Measurements from ENCODE around the gene FOXF1. TPM values are rescaled to one million over a fixed set of nuclear protein-coding genes. Genes with fewer than 3 reads are reported as not detected.

The FOXF1 gene
- total and polyA plus RNA-seq, 12 donors, result 0.07 to 0.64 (median 0.27) TPM; not detected in 3

GRCh38 chr16:86505899-86506864 lies 4.1 kb upstream of the FOXF1 start:
- intact Hi-C loops (cut with DNase I), result no loop called here
- Histone ChIP-seq H3K27ac (no peak overlapping the region), H3K4me1 (replicated peaks in 1 of 2) (peaks cover 12 to 32% of the 10 kb centered on the region in 2 donors)

GRCh38 chr16:86507173-86508027 lies 2.9 kb upstream of the FOXF1 start:
- intact Hi-C loops (cut with DNase I), result no loop called here
- H3K27ac ChIP-seq, result no peak overlapping the region
- WGBS, 4 donors, result 8 to 26% (median 11%) methylated on average over 29 to 37 of the region's 37 CpGs
- no peak for DNase-seq
- H3K4me3 ChIP-seq, result no peak overlapping the region
- H3K4me1 ChIP-seq (replicated peaks in 1 of 2), result peaks cover 12 to 32% of the 10 kb centered on the region in 2 donors
- H3K36me3 ChIP-seq (replicated peaks in 1 of 2), result no peaks in the 10 kb centered on the region
- no peaks in the 10 kb centered on the region for H3K9me3 ChIP-seq (replicated peaks in 1 of 3)
- TF ChIP-seq POLR2A (IDR thresholded peaks at IDR 0.05), result no peak
- no peak for TF ChIP-seq CTCF (IDR thresholded peaks at IDR 0.05)
- H3K27me3 ChIP-seq, result peaks cover 97% of the 10 kb centered on the region

More at GRCh38 chr16:86505899-86506864, 4.1 kb upstream of the FOXF1 start:
- Histone ChIP-seq H3K27me3 (peaks cover 95% of the 10 kb centered on the region), H3K4me3 (peak overlapping the region in 1 of 4 donors; percentile 35), H3K36me3 (replicated peaks in 1 of 2) (no peaks in the 10 kb centered on the region), H3K9me3 (replicated peaks in 1 of 3) (no peaks in the 10 kb centered on the region)
- TF ChIP-seq CTCF (IDR thresholded peaks at IDR 0.05), result no peak
- no peak for TF ChIP-seq POLR2A (IDR thresholded peaks at IDR 0.05)
- WGBS, 4 donors, result 9 to 14% (median 10%) methylated on average over 22 to 27 of the region's 27 CpGs
- no peak for DNase-seq

DNA sequence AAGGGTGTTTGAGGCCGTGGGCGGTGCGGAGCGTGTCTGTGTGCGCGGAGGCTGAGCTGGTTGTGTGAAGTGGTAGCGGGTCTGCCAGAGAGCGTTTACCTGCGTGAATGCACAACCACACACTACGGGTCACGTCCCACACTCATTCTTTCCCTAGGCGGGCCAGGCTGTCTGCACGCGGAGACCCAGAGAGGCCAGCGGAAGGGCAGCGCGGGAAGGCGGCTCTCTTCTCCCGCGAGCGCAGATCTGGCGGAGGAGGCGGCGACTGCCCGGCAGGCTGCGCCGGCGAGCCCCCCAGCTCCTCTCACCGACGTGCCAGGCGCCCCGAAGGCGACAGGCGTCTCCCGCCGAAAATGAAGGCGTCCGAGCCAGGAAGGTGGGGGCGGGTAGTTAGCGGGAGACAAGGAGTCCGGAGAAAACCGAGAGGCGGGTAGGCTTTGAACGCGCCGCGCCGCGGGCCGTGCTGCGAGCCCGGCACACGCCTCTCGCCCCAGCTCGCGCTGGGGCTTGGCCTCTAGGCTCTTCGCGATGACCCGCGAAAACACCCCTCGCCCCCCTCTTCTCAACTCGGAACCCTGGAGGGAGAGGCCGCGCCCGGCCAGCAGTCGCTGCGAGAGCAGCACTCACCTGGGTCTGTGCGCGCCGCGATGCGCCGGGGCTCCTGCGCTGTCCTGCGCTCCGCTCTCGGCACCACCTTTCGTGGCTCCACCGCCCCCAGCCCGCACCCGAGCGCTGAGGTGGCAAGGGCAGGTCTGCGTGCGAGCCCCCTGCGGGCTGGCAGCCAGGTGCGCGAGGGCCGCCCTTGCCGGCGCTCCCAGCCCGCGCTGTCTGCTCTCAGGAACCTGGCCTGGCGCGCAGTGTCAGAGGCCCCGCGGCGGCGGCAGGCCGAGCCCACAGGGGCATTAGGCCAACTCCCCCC lies 2.0 kb upstream of the FOXF1 start:
- Histone ChIP-seq H3K27ac (no peak overlapping the region), H3K4me1 (replicated peaks in 1 of 2) (peaks cover 12 to 32% of the 10 kb centered on the region in 2 donors), H3K4me3 (peak overlapping the region in 1 of 4 donors; percentile 59), H3K36me3 (replicated peaks in 1 of 2) (no peaks in the 10 kb centered on the region), H3K27me3 (peaks cover 97% of the 10 kb centered on the region), H3K9me3 (replicated peaks in 1 of 3) (no peaks in the 10 kb centered on the region)
- 2 to 8% (median 4%) methylated on average over 14 to 99 of the region's 99 CpGs for WGBS, 4 donors
- DNase-seq, result no peak
- no peak for TF ChIP-seq CTCF (IDR thresholded peaks at IDR 0.05)
- no peak for TF ChIP-seq POLR2A (IDR thresholded peaks at IDR 0.05)
- intact Hi-C loops (cut with DNase I), result no loop called here
